Small intestine (tissue), 16 donors: Measurements from ENCODE around the gene NME3. TPM values are rescaled to one million over a fixed set of nuclear protein-coding genes. Genes with fewer than 3 reads are reported as not detected.
A peak's percentile ranks its signal among the peaks of the same experiment; 100 is the strongest.

ENCODE experiments used
- DNase-seq, 2 donors: peaks; one replicate each; pipeline versions ENCODE4 v3.0.0 to v3.0.0-alpha.2; 2013
- FAIRE-seq: peaks from 2 replicates; lab custom pipeline; 2012; peaks lifted over from hg19 to GRCh38; lab: Jason Lieb, UNC
- H3K27ac ChIP-seq, 3 donors: one replicate each; pipeline ENCODE4 v1.5.1; 2013; ENCODE audit warnings: low read length in 2 of 3, mild to moderate bottlenecking in 2 of 3, control low read depth in 1 of 3, inconsistent platforms in 1 of 3, low read depth in 1 of 3, moderate library complexity in 1 of 3
- H3K27me3 ChIP-seq, 3 donors: one replicate each; pipeline ENCODE4 v1.6.1; 2013; ENCODE audit warnings: low read length in 3 of 3, inconsistent platforms in 1 of 3; ENCODE audit not compliant: control insufficient read depth in 3 of 3, insufficient read depth in 3 of 3
- H3K36me3 ChIP-seq, 3 donors: one replicate each; pipeline ENCODE4 v1.6.1; 2013; ENCODE audit warnings: low read length in 3 of 3, inconsistent platforms in 1 of 3, low read depth in 1 of 3, mild to moderate bottlenecking in 1 of 3, moderate library complexity in 1 of 3; ENCODE audit not compliant: control insufficient read depth in 3 of 3, insufficient read depth in 2 of 3
- H3K4me1 ChIP-seq, 3 donors: one replicate each; pipeline ENCODE4 v1.6.1; 2013; ENCODE audit warnings: low read length in 2 of 3, inconsistent platforms in 1 of 3, low read depth in 1 of 3, mild to moderate bottlenecking in 1 of 3, moderate library complexity in 1 of 3; ENCODE audit not compliant: control insufficient read depth in 3 of 3, insufficient read depth in 2 of 3
- H3K4me3 ChIP-seq, 3 donors: one replicate each; pipeline ENCODE4 v1.5.1; 2013; ENCODE audit warnings: low read length in 3 of 3, control low read depth in 1 of 3, inconsistent platforms in 1 of 3, low read depth in 1 of 3, mild to moderate bottlenecking in 1 of 3, moderate library complexity in 1 of 3
- H3K9me3 ChIP-seq, 2 donors: one replicate each; pipeline ENCODE4 v1.6.1; 2013; ENCODE audit warnings: low read depth in 1 of 2, low read length in 1 of 2; ENCODE audit not compliant: control insufficient read depth in 2 of 2, insufficient read depth in 1 of 2
- WGBS, 3 donors: extraction: QIAGEN DNeasy Blood & Tissue Kit; methylation state at CpG; one replicate each; pipeline ENCODE4 v1.1.7; 2013; 5-methylcytosine and 5-hydroxymethylcytosine counted together
- long read RNA-seq, 10 donors: transcript quantifications; one replicate each; lab custom pipeline, GENCODE V29; 2026
- polyA plus RNA-seq, 4 donors: library from polyadenylated mRNA; stranded (reverse) in 3 of 4; unstranded in 1 of 4; fragments of 200-250 nt in 3 of 4; fragments of 120-200 nt in 1 of 4; gene quantifications; one replicate each; pipeline versions ENCODE4 v1.2.1 to v1.2.3, GENCODE V29; 2013
- donor health status: healthy with polysubstance abuse.
- donor health status: control.
- donor health status: control.
- donor health status: Bipolar disorder and iron deficiency.
- donor health status: healthy.

The NME3 gene
- polyA plus RNA-seq, result 100 to 1,000 TPM in 2 of 4 donors, 10 to 100 TPM in 2; 61.2 to 293 (median 153) TPM
- long read RNA-seq, donor 1, result 0 reads
- long read RNA-seq, donor 2, transcript NME3-201 (5 exons, 1,069 nt), result major isoform, 11 of 18 reads
- long read RNA-seq, donor 2, partial matches to known transcripts, result 0 of 18 reads
- long read RNA-seq, donor 2, other reads (novel, unspliced or antisense), result 0 of 18 reads
- long read RNA-seq, donor 3, transcript NME3-202 (3 exons, 1,014 nt), result minor isoform, 8 of 40 reads
- long read RNA-seq, donor 3, transcript NME3-209 (4 exons, 913 nt), result minor isoform, 10 of 40 reads
- long read RNA-seq, donor 3, transcript NME3-201 (5 exons, 1,069 nt), result major isoform, 15 of 40 reads
- long read RNA-seq, donor 3, partial matches to known transcripts, result 0 of 40 reads
- long read RNA-seq, donor 3, other reads (novel, unspliced or antisense), result 0 of 40 reads
- long read RNA-seq, donor 4, result 0 reads
- long read RNA-seq, donor 5, transcript NME3-201 (5 exons, 1,069 nt), result major isoform, 7 of 12 reads
- long read RNA-seq, donor 5, partial matches to known transcripts, result 0 of 12 reads
- long read RNA-seq, donor 5, other reads (novel, unspliced or antisense), result 0 of 12 reads
- long read RNA-seq, donor 6, transcript NME3-209 (4 exons, 913 nt), result minor isoform, 6 of 42 reads
- long read RNA-seq, donor 6, transcript NME3-201 (5 exons, 1,069 nt), result major isoform, 27 of 42 reads
- long read RNA-seq, donor 6, partial matches to known transcripts, result 0 of 42 reads
- long read RNA-seq, donor 6, other reads (novel, unspliced or antisense), result 0 of 42 reads
- long read RNA-seq, donor 7, transcript NME3-201 (5 exons, 1,069 nt), result major isoform, 28 of 55 reads
- long read RNA-seq, donor 7, transcript NME3-209 (4 exons, 913 nt), result minor isoform, 6 of 55 reads
- long read RNA-seq, donor 7, transcript NME3-210 (2 exons, 752 nt), result minor isoform, 7 of 55 reads
- long read RNA-seq, donor 7, transcript NME3-204 (4 exons, 920 nt), result minor isoform, 9 of 55 reads
- long read RNA-seq, donor 7, partial matches to known transcripts, result 0 of 55 reads
- long read RNA-seq, donor 7, other reads (novel, unspliced or antisense), result 0 of 55 reads
- long read RNA-seq, donor 8, partial matches to known transcripts, result 0 of 1 reads
- long read RNA-seq, donor 8, other reads (novel, unspliced or antisense), result 0 of 1 reads
- long read RNA-seq, donor 9, partial matches to known transcripts, result 0 of 9 reads
- long read RNA-seq, donor 9, other reads (novel, unspliced or antisense), result 0 of 9 reads
- long read RNA-seq, donor 10, transcript NME3-201 (5 exons, 1,069 nt), result major isoform, 32 of 56 reads
- long read RNA-seq, donor 10, transcript NME3-209 (4 exons, 913 nt), result minor isoform, 7 of 56 reads
- long read RNA-seq, donor 10, transcript NME3-210 (2 exons, 752 nt), result minor isoform, 5 of 56 reads
- long read RNA-seq, donor 10, transcript NME3-202 (3 exons, 1,014 nt), result minor isoform, 7 of 56 reads
- long read RNA-seq, donor 10, partial matches to known transcripts, result 0 of 56 reads
- long read RNA-seq, donor 10, other reads (novel, unspliced or antisense), result 0 of 56 reads

- 1 to 2% (median 1%) methylated on average over 45 to 79 of the region's 79 CpGs for WGBS, 3 donors
- Histone ChIP-seq H3K9me3 (no peaks in the 10 kb centered on the region), H3K27me3 (no peaks in the 10 kb centered on the region), H3K4me3 (peak within 1 kb of the TSS; percentile 82 to 93 (median 89)), H3K27ac (peak within 1 kb of the TSS; percentile 82 to 91 (median 87)), H3K36me3 (peaks cover 2 to 72% (median 7%) of the 10 kb centered on the region in 3 donors), H3K4me1 (peaks cover 0 to 16% (median 7%) of the 10 kb centered on the region in 3 donors)
- peak; percentile 63 to 90 for DNase-seq
- FAIRE-seq, result no peak
These were observed at the start of gene NME3 for GRCh38 chr16:1771188-1771863. Gene NME3 (minus strand): TSS chr16:1771543. CDS start chr16:1771534, 9 bp downstream.

DNA sequence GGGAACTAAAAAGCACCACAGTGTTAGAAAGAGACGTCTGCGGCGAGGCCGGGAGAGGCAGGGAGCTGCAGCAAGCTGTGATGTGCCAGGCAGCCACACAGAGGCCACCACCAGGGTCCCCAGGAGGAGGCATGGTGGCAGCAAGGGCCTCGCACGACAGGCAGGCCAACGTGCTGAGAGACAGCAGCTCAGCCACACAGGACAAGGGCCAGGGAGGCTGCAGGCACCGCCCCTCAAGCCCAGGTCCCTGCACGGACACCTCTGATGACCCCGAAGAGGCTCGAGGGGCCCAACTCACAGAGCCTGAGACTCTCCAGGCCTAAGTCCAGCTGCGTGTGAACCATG is 49.6 kb upstream of the NME3 start:
- Histone ChIP-seq H3K36me3 (peaks cover 6 to 71% (median 6%) of the 10 kb centered on the region in 3 donors), H3K4me3 (no peak overlapping the region), H3K4me1 (peaks cover 0 to 12% (median 2%) of the 10 kb centered on the region in 3 donors), H3K9me3 (no peaks in the 10 kb centered on the region), H3K27me3 (no peaks in the 10 kb centered on the region), H3K27ac (no peak overlapping the region)
- no peak for DNase-seq
- no peak for FAIRE-seq
- WGBS, 3 donors, result 91 to 95% (median 92%) methylated on average over 11 to 12 of the region's 12 CpGs

- H3K27me3 ChIP-seq, result no peaks in the 10 kb centered on the region
- peaks cover 6 to 77% (median 7%) of the 10 kb centered on the region in 3 donors for H3K36me3 ChIP-seq
- FAIRE-seq (no peak), DNase-seq (no peak)
- peaks cover 0 to 7% (median 2%) of the 10 kb centered on the region in 3 donors for H3K4me1 ChIP-seq
- no peaks in the 10 kb centered on the region for H3K9me3 ChIP-seq
- WGBS, 3 donors, result 81 to 85% (median 85%) methylated on average over 25 of the region's 25 CpGs
- no peak overlapping the region for H3K27ac ChIP-seq
- no peak overlapping the region for H3K4me3 ChIP-seq
These were observed 49.0 kb upstream of the NME3 start for GRCh38 chr16:1820096-1820945.

- peaks cover 6 to 81% (median 11%) of the 10 kb centered on the region in 3 donors for H3K36me3 ChIP-seq
These were observed 48.3 kb upstream of the NME3 start for GRCh38 chr16:1819611-1820010.

DNA sequence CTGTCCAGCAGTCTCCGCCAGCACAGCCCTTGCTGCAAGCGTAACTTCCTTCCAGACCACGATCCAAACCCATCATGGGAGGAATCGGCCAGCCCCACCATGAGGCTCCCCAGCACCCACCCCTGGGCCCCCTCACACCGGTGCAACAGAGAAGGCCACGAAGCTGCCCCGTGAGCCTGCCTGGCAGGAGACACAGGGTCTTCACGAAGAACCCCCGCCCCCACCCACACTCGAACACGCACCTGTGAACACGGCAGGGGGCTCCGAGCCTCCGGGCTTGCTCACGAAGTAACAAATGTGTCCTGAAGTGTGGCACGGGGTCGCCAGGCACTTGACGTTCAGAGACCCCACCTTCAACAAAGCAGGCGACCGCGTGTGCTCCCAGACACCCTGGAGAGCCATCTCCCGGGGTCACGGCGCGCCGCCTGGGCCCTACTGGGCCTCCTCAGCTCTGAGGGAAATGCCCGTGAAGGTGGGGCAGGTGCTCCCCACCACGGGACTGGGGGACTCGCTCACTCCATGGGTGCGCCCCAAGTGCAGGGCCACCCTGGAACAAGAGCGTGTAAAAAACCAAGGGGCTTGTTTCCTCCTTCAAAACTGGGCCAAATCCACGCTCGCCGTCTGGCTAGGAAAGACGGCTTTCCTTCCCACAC is 47.7 kb upstream of the NME3 start:
- FAIRE-seq (no peak), DNase-seq (no peak)
- no peaks in the 10 kb centered on the region for H3K4me1 ChIP-seq

More at GRCh38 chr16:1819611-1820010, 48.3 kb upstream of the NME3 start:
- 93 to 96% (median 94%) methylated on average over 15 of the region's 15 CpGs for WGBS, 3 donors
- no peak for DNase-seq
- no peaks in the 10 kb centered on the region for H3K27me3 ChIP-seq
- no peak overlapping the region for H3K27ac ChIP-seq
- H3K9me3 ChIP-seq, result no peaks in the 10 kb centered on the region
- FAIRE-seq, result no peak
- H3K4me1 ChIP-seq, result peaks cover 0 to under 1% (median 0%) of the 10 kb centered on the region in 3 donors
- H3K4me3 ChIP-seq, result no peak overlapping the region

DNA sequence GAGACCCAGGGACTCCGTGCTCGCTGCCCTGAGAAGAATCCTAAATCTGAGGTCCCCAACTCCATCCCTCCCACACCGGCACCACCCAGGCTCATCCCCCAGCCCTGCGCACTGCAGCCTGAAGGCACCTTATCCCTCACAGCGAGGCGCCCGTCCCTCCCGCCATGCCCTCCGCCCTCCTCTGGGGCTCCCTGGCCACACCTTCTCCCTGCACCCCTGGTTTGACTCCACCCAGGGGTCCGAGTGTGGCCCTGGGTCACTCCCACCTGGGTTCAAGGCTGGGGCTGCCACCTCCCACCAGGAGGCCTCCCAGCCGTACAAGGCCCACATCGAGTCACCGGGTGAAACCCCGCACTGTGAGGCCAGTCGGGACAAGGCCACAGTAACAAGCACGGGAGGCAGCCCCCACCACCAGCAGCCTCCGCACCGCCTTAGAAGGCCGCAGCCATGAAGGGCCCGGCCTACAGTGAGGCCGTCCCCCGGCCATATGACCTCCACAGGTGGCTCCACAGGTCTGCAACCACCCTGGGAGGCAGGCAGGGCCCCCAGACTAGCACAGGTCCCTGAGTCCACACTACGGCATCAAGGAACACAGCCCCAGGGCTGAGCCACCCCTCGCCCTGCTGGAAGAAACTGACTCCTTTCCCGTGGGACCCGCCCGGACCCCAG is 47.0 kb upstream of the NME3 start:
- FAIRE-seq, result no peak
- Histone ChIP-seq H3K36me3 (peaks cover 6 to 86% (median 11%) of the 10 kb centered on the region in 3 donors), H3K27ac (no peak overlapping the region), H3K4me1 (no peaks in the 10 kb centered on the region), H3K9me3 (no peaks in the 10 kb centered on the region), H3K4me3 (no peak overlapping the region), H3K27me3 (no peaks in the 10 kb centered on the region)
- 93 to 96% (median 95%) methylated on average over 21 to 27 of the region's 27 CpGs for WGBS, 3 donors
- DNase-seq, result no peak

More for the DNA sequence above, 47.7 kb upstream of the NME3 start:
- Histone ChIP-seq H3K27me3 (no peaks in the 10 kb centered on the region), H3K36me3 (peaks cover 6 to 82% (median 11%) of the 10 kb centered on the region in 3 donors), H3K4me3 (no peak overlapping the region), H3K27ac (no peak overlapping the region), H3K9me3 (no peaks in the 10 kb centered on the region)
- WGBS, 3 donors, result 94 to 95% (median 94%) methylated on average over 34 to 35 of the region's 35 CpGs
